Neural cell (in vitro differentiated cells): ENCODE data around the gene AVEN.

ENCODE experiments used
- POLR2AphosphoS5 ChIP-seq: IDR thresholded peaks from 2 replicates; pipeline ENCODE4 v1.6.1; 2012
- RAD21 ChIP-seq: fragments of 450-650 bp; conservative IDR thresholded peaks from 2 replicates; pipeline ENCODE4 v1.6.1; 2014; ENCODE audit warnings: antibody characterized with exemption, mild to moderate bottlenecking, moderate library complexity
- TF ChIP-seq, protein P1 (sequence below): fragments of 450-650 bp; IDR thresholded peaks from 2 replicates; pipeline ENCODE4 v1.5.1; 2014; ENCODE audit warnings: antibody characterized with exemption, mild to moderate bottlenecking, moderate library complexity; ENCODE audit not compliant: poor library complexity, severe bottlenecking

DNA sequence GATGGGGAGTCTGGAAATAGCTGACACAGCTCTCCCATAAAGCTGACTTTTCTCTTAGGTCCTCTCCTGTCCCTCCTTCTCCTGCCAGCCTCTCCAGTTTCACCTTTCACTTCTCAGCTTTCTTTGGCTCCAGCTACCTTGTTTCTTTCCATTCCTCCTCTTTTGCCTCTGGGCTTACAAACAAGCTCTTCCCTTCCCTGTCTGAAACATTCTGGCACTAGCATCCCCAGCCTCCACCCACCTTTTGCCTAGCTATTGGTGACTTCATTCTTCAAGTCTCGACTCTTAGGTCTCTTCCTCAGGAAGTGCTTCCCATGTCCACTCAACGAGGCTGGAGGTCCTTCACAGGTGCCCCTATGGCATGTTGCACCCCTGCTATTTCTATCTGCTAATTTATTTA is 20.5 kb upstream of the AVEN start:
- TF ChIP-seq RAD21: no peak
- TF ChIP-seq POLR2AphosphoS5: no peak
- TF ChIP-seq, protein P1, sequence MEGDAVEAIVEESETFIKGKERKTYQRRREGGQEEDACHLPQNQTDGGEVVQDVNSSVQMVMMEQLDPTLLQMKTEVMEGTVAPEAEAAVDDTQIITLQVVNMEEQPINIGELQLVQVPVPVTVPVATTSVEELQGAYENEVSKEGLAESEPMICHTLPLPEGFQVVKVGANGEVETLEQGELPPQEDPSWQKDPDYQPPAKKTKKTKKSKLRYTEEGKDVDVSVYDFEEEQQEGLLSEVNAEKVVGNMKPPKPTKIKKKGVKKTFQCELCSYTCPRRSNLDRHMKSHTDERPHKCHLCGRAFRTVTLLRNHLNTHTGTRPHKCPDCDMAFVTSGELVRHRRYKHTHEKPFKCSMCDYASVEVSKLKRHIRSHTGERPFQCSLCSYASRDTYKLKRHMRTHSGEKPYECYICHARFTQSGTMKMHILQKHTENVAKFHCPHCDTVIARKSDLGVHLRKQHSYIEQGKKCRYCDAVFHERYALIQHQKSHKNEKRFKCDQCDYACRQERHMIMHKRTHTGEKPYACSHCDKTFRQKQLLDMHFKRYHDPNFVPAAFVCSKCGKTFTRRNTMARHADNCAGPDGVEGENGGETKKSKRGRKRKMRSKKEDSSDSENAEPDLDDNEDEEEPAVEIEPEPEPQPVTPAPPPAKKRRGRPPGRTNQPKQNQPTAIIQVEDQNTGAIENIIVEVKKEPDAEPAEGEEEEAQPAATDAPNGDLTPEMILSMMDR: no peak
